ENCODE results near the gene NFIX.
A peak's percentile ranks its signal among the peaks of the same experiment; 100 is the strongest.

Gene NFIX

GRCh38 chr19:13115936-13116281, 120.6 kb downstream of the NFIX start:
- DNase-seq: no peak

DNA sequence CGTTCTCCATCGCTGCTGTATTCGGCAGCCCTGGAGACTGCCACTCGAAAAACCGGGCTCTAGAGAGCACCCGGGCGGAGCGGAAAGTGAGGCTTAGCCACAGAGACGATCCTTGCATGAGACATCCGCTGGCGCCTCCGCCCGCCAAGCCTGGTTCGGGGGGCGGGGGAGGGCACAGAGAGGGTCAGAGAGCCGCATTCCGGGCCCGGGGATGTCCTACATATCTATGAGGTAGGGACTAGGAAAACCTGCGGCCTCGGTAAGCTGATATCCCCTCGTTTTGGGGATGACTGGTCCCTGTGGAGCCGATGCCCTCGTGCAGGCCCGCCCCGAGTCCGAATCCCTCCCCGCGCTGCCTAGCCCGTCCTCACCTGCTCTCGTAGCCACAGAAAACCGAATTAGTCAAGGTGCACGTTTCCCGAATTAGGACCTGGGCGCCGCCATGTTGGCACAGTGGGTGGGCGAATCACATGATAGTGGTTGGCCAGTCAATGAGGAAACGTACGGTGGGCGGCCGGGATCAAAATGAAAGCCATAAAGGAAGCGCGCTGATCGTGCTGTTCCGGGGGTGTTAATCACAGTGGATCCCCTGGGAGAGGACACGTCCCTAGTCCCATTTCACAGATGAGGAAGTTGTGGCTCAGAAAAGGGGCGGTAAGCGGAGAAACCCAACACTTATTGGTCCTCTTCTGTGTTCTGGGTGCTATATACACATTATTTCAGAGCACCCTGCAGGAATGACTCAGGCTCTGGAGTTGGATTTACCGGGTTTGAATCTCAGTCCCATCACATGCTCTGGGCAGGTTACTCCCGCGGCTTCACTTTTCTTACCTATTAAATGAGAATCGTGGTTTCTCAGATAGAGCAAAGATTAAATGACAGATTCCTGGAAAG, 121.3 kb downstream of the NFIX start, which contains the start of gene TRMT1:
TSS of gene TRMT1 (minus strand) at position 459 of the 894 bp plus-strand sequence. CDS start at position 118, 341 bp downstream.
- peak; percentile 95 for DNase-seq

DNA sequence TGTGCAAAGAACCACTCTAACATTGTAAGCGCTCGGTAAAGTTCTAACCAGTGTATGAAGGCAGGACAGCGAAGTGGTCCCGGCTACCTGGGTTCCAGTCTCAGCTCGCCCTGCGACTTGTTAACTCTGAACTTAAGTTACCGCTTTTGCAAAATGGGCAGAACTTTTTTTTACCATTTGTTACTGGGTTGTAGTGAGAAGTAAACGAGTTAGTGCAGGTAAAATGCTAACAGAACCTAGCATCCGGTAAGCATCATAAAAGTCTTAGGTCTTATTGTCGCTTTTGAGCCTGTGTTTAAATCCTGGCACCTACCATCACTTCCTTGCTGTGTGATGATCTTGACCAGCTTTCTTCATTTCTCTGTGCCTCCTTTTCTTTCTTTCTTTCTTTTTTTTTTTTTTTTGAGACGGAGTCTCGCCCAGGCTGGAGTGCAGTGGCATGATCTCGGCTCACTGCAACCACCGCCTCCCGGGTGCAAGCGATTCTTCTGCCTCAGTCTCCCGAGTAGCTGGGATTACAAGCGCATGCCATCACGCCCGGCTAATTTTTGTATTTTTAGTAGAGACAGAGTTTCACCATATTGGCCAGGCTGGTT, 122.0 kb downstream of the NFIX start:
- no peak for DNase-seq

- peak; percentile 96 for DNase-seq
Observed at GRCh38 chr19:13117772-13118423, 122.6 kb downstream of the NFIX start, which contains the start of gene NACC1. TSS of gene NACC1 (plus strand) at chr19:13118264. CDS start at chr19:13135208, 16,944 bp downstream.

DNA sequence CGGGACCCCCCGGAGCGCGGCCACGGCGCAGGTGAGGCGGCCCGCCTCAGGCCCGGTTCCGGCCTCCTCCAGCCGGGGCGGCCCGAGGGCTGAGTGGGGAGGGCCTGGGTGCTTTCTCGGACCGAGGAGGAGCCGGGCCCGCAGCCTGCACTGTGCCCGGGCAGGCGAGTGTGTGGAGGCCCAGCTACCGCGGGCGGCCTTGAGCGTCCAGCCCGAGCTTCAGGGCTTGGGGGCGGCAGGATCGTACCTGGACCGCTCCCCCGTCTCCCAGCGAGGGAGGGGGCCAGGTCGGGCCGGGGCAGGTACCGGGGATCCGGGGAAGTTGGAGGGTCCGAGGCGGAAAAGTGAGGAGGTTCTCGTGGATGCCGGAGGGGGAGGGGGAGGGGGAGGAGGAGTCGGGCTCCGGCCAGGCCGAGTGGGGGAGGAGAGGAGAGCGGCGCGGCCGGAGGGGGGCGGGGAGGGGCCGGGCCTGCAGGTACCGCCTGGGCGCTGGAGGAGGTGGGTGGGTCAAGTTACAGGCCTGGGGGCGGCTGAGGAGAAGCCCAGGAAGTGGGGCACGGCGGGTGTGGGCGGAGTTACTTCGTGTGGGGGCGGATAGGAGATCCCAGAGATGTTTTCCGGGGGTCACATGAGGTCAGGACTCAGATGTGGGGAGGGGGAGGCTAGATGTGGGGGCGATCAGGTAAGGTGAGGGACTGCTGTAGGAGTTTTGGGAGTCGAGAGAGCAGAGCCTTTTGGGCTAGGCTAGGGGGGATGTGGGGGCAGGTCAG, 123.3 kb downstream of the NFIX start:
- DNase-seq: no peak

DNA sequence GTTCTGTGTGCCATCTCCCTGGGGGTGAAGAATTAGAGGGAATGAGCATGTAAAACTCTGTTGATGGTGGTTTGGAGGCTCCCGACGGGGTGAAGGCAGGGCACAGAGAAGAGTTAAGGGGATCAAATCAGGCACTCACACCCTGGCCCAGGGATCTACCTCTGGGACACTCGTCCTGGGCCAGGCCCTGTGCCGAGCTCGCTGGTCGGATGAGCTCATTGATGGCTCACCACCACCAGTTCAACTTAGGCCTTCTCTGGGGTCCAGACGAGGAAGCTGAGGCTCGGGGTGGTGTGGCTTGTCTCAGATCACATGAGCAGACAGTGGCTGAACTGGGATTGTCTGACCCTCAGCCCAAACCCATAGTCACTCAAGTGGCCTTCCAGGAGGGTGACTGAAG, 124.4 kb downstream of the NFIX start:
- DNase-seq: peak; percentile 76

DNA sequence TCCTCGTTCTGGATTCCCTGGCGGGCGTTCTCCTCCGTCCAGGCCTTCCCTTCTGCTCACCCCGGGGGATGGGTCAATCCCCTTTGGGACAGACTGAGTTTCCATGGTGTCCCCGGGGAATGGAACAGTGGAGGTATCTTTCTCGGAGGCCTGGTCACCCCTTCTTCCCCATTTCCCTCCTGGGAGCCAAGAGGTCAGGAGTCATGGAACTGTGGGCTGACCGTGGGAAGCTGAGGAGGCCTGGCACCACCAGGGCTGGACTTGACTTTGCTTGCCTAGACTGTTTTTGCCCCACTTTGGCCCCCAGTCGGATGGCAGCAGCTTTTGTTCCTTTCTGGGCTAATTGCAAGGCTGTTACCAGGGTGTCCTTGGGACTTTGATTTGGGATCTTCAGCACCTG, 124.8 kb downstream of the NFIX start:
- DNase-seq: no peak

- no peak for DNase-seq
Observed at GRCh38 chr19:13120817-13121216, 125.5 kb downstream of the NFIX start.

GRCh38 chr19:13121551-13122274, 126.4 kb downstream of the NFIX start:
- DNase-seq: no peak

- no peak for DNase-seq
Observed at GRCh38 chr19:13122275-13122878, 127.1 kb downstream of the NFIX start.

DNA sequence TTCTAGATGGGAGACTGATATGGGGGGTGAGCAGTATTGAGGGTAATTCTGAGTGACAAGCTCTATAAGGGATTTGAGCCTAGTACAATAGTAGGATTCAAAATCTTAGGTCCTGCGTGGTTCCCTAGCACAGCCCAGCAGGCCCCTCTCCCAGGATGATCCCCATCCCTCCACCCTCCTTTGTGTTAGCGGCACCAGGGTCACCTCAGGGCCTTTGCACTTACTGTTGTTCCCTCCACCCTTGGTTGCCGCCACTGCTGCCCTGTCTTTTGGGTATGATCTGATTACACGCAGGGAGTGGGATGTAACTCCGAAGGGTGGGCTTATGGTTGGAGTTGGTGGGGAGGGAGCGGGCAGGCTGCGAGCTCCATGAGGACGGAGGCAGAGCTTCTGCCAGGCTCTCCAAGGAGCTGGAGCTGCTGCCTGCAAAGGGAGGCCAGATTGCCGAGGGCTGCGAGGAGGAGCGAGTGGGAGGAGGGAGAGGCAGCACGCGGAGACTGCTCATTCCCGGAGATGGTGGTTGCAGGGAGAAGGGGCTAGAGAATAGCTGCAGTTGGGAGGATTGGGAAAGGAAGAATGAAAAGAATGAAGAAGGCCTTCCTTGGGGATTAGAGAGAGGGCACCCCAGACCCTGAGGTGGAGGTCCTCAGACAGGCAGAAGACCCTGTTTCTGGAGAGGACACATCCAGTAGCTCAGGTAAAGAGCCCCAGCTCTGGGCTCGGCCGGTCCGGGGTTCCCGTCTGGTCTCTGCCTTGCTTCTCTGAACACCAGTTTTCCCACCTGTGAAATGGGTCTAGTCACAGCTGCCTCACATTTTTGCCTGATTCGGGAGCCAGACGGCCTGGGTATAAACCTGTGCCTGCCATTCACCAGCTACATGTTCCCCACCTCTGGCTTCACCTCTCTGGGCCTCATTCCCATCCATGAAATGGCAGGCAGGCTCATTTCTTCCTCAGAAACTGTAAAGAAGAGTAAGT, 128.0 kb downstream of the NFIX start:
- DNase-seq: no peak

DNA sequence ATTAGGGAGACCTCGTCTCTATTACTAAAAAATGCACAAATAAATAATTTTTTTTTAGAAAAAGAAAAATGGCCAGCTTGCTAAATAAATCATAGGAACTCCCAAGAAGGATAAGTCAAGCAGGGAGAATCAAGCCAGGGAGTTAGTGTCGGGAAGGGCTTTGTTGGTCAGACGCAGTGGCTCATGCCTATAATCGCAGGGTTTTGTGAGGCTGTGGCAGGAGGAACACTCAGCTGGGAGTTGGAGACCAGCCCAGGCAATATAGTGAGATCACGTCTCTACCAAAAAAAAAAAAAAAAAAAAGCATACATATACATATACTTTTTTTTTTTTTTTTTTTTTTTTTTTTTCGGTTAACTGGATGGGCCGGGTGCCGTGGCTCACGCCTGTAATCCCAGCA, 131.8 kb downstream of the NFIX start:
- no peak for DNase-seq

GRCh38 chr19:13127811-13128575, 132.7 kb downstream of the NFIX start:
- no peak for DNase-seq

DNA sequence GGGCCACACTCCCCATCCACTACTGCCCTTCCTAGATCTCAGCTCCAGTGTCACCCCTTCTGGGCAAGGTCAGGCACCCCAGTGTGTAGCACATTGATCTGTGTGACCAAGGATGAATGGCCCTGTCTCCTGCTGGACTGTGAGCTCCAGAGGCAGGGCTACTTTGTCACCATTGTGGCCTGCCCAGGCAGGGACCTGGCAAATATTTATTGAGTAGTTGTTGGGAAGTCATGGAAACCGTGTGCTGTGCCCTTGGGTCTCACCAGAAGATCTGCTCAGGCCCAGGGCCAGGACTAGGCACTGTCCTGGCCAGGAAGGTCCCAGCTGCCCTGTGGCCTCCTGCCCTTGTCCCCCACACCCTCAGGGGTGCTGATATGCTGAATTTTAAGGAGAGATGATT, 133.3 kb downstream of the NFIX start:
- no peak for DNase-seq

- no peak for DNase-seq
Observed at GRCh38 chr19:13129384-13129783, 134.1 kb downstream of the NFIX start.

- DNase-seq: no peak
Observed at GRCh38 chr19:13130886-13131490, 135.7 kb downstream of the NFIX start.

- no peak for DNase-seq
Observed at GRCh38 chr19:13132471-13133180, 137.4 kb downstream of the NFIX start.

GRCh38 chr19:13133241-13133870, 138.1 kb downstream of the NFIX start:
- no peak for DNase-seq
